ENCODE results near the gene INPPL1. TPM values are rescaled to one million over a fixed set of nuclear protein-coding genes. Genes with fewer than 3 reads are reported as not detected.
"Not testable (repeated sequence)": the region's sequence is repeated elsewhere in the genome, so short reads cannot be mapped to it uniquely, and the experiment has no call there.

INPPL1 gene, protein sequence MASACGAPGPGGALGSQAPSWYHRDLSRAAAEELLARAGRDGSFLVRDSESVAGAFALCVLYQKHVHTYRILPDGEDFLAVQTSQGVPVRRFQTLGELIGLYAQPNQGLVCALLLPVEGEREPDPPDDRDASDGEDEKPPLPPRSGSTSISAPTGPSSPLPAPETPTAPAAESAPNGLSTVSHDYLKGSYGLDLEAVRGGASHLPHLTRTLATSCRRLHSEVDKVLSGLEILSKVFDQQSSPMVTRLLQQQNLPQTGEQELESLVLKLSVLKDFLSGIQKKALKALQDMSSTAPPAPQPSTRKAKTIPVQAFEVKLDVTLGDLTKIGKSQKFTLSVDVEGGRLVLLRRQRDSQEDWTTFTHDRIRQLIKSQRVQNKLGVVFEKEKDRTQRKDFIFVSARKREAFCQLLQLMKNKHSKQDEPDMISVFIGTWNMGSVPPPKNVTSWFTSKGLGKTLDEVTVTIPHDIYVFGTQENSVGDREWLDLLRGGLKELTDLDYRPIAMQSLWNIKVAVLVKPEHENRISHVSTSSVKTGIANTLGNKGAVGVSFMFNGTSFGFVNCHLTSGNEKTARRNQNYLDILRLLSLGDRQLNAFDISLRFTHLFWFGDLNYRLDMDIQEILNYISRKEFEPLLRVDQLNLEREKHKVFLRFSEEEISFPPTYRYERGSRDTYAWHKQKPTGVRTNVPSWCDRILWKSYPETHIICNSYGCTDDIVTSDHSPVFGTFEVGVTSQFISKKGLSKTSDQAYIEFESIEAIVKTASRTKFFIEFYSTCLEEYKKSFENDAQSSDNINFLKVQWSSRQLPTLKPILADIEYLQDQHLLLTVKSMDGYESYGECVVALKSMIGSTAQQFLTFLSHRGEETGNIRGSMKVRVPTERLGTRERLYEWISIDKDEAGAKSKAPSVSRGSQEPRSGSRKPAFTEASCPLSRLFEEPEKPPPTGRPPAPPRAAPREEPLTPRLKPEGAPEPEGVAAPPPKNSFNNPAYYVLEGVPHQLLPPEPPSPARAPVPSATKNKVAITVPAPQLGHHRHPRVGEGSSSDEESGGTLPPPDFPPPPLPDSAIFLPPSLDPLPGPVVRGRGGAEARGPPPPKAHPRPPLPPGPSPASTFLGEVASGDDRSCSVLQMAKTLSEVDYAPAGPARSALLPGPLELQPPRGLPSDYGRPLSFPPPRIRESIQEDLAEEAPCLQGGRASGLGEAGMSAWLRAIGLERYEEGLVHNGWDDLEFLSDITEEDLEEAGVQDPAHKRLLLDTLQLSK
- total RNA-seq (2014; rRNA removed; shearing (Covaris generic); ENCODE audit: low replicate concordance) = 73.6 and 83.9 TPM in 2 replicates

DNA sequence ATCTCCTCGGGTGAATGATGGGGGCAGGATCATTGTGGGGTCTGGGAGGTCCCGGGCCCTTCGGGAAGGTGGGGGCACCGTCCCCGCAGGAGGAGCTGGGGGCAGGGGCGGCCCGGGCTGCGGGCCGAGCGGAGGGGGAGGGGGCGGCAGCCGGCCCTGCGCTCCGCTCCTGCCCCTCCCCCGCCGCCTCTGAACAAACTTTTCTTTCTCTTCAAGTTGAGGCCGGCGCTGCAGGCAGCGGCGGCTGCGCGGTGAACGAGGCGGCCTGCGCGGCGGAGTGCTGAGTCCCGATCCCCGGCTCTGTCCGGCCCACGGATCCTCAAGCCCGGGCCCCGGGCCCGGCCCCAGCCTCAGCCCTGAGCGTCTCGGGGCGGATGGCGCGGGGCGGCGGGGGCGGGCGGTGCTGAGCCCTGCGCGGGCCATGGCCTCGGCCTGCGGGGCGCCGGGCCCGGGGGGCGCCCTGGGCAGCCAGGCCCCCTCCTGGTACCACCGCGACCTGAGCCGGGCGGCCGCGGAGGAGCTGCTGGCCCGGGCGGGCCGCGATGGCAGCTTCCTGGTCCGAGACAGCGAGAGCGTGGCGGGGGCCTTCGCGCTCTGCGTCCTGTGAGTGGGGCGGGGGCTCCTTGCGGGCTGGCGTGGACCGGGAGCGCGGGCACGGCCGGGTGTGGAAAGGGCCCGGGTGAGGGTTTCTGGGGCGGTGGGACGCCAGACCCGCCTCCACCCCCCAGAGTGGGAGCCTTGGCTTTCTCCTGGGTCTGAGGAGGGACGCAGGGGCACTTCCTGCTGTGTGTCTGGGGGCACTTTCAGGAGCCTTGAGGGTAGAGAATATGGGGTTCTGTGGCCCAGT, at the start of gene INPPL1:
TSS of gene INPPL1 (plus strand) at position 204 of the 847 bp plus-strand sequence. CDS start at position 422, 218 bp downstream.
- Histone ChIP-seq H3K4me2 (ENCODE audit: low read depth, low read length, poor library complexity, severe bottlenecking) (peak within 1 kb of the TSS; percentile 100), H3K4me1 (ENCODE audit: low read length) (peaks cover 39% of the 10 kb centered on the region), H3K9ac (ENCODE audit: low read length) (peak within 1 kb of the TSS; percentile 97), H3K4me3 (ENCODE audit: low read length) (peak within 1 kb of the TSS; percentile 99), H3K27ac (ENCODE audit: low read length) (peak within 1 kb of the TSS; percentile 89), H3K9me2 (replicated peaks; ENCODE audit: insufficient read depth, low read length) (no peaks in the 10 kb centered on the region), H3K36me3 (ENCODE audit: insufficient read depth, low read length) (no peaks in the 10 kb centered on the region; the same call in 1 of the 2 replicates), H3K79me2 (ENCODE audit: low read length) (peaks cover 26% of the 10 kb centered on the region), H3K27me3 (ENCODE audit: low read length) (no peaks in the 10 kb centered on the region), H4K20me1 (ENCODE audit: insufficient read depth, low read depth, low read length) (no peaks in the 10 kb centered on the region), H3K9me3 (ENCODE audit: low read length) (no peaks in the 10 kb centered on the region), H2AFZ (ENCODE audit: low read length) (peak within 1 kb of the TSS; percentile 92; the same call in 1 of the 2 replicates)
- DNase-seq = peak; percentile 80

DNA sequence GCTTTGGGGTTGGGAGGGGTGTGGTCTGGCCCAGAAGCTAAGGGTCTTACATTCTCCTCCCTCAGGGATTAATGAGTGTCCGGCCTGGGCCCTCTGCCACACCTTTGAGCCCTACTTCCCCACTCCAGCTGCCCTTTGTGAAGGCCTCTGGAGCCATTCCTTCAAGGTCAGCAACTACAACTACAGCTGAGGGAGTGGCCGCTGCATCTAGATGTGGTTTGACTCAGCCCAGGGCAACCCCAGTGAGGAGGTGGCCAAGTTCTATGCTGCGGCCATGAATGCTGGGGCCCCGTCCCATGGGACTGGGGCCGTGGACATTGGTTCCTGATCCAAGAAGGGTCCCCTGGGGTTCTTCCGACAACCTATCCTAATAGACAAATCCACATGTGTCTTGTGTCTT, 46.9 kb upstream of the INPPL1 start:
- Histone ChIP-seq H3K9me3 (ENCODE audit: low read length) (no peaks in the 10 kb centered on the region), H4K20me1 (ENCODE audit: insufficient read depth, low read depth, low read length) (no peaks in the 10 kb centered on the region), H3K4me2 (ENCODE audit: low read depth, low read length, poor library complexity, severe bottlenecking) (no peak overlapping the region), H3K27me3 (ENCODE audit: low read length) (no peaks in the 10 kb centered on the region), H3K9ac (ENCODE audit: low read length) (no peak overlapping the region), H3K36me3 (ENCODE audit: insufficient read depth, low read length) (no peaks in the 10 kb centered on the region), H3K27ac (ENCODE audit: low read length) (no peak overlapping the region), H3K4me3 (ENCODE audit: low read length) (no peak overlapping the region), H3K9me2 (replicated peaks; ENCODE audit: insufficient read depth, low read length) (no peaks in the 10 kb centered on the region), H3K4me1 (ENCODE audit: low read length) (no peaks in the 10 kb centered on the region), H3K79me2 (ENCODE audit: low read length) (no peaks in the 10 kb centered on the region), H2AFZ (ENCODE audit: low read length) (no peak overlapping the region)
- DNase-seq = no peak

DNA sequence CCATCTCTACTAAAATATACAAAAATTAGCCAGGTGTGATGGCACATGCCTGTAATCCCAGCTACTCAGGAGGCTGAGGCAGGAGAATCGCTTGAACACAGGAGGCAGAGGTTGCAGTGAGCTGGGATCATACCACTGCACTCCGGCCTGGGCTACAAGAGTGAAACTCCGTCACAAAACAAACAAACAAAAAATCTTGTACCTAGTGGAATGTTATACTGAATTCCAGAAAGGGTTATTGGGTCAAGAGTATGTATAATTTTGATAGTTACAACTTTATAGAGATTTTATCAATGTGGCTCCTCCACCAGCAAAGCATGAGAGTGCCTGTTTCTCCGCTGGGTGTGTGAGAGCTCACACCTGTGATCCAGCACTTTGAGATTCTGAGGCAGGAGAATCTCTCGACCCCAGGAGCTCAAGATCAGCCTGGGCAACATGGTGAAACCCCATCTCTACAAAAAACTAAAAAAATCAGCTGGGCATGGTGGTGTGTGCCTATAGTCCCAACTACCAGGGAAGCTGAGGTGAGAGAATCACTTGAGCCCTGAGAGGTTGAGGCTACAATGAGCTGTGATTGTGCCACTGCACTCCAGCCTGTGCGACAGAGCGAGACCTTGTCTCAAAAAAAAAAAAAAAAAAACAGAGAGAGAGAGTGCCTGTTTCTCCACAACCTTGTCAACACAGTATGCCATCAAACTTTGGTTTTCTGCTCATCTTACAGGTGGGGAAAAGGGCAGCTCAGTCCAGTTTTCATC, 45.3 kb upstream of the INPPL1 start:
- DNase-seq = no peak
- H3K4me3 ChIP-seq (ENCODE audit: low read length) = no peak overlapping the region
- H3K27ac ChIP-seq (ENCODE audit: low read length) = no peak overlapping the region
- H3K79me2 ChIP-seq (ENCODE audit: low read length) = no peaks in the 10 kb centered on the region
- no peaks in the 10 kb centered on the region for H3K27me3 ChIP-seq (ENCODE audit: low read length)
- no peaks in the 10 kb centered on the region for H3K9me2 ChIP-seq (replicated peaks; ENCODE audit: insufficient read depth, low read length)
- no peaks in the 10 kb centered on the region for H3K4me1 ChIP-seq (ENCODE audit: low read length)
- H3K9me3 ChIP-seq (ENCODE audit: low read length) = no peaks in the 10 kb centered on the region
- no peaks in the 10 kb centered on the region for H3K36me3 ChIP-seq (ENCODE audit: insufficient read depth, low read length)
- H3K9ac ChIP-seq (ENCODE audit: low read length) = no peak overlapping the region
- H4K20me1 ChIP-seq (ENCODE audit: insufficient read depth, low read depth, low read length) = no peaks in the 10 kb centered on the region
- no peak overlapping the region for H3K4me2 ChIP-seq (ENCODE audit: low read depth, low read length, poor library complexity, severe bottlenecking)
- H2AFZ ChIP-seq (ENCODE audit: low read length) = no peak overlapping the region

- no peaks in the 10 kb centered on the region for H3K36me3 ChIP-seq (ENCODE audit: insufficient read depth, low read length)
- no peak overlapping the region for H3K27ac ChIP-seq (ENCODE audit: low read length)
- H3K27me3 ChIP-seq (ENCODE audit: low read length) = no peaks in the 10 kb centered on the region
- no peaks in the 10 kb centered on the region for H3K9me3 ChIP-seq (ENCODE audit: low read length)
- H2AFZ ChIP-seq (ENCODE audit: low read length) = no peak overlapping the region
- H3K79me2 ChIP-seq (ENCODE audit: low read length) = no peaks in the 10 kb centered on the region
- no peak overlapping the region for H3K4me3 ChIP-seq (ENCODE audit: low read length)
- H3K4me2 ChIP-seq (ENCODE audit: low read depth, low read length, poor library complexity, severe bottlenecking) = no peak overlapping the region
- DNase-seq = no peak
- H3K9me2 ChIP-seq (replicated peaks; ENCODE audit: insufficient read depth, low read length) = no peaks in the 10 kb centered on the region
- no peaks in the 10 kb centered on the region for H3K4me1 ChIP-seq (ENCODE audit: low read length)
- no peaks in the 10 kb centered on the region for H4K20me1 ChIP-seq (ENCODE audit: insufficient read depth, low read depth, low read length)
- no peak overlapping the region for H3K9ac ChIP-seq (ENCODE audit: low read length)
Observed at GRCh38 chr11:72179804-72180396, 44.7 kb upstream of the INPPL1 start.

- not testable (repeated sequence) for H3K27me3 ChIP-seq (ENCODE audit: low read length); H3K27ac ChIP-seq (ENCODE audit: low read length); H3K4me3 ChIP-seq (ENCODE audit: low read length); H3K4me1 ChIP-seq (ENCODE audit: low read length); H3K36me3 ChIP-seq (ENCODE audit: insufficient read depth, low read length); H4K20me1 ChIP-seq (ENCODE audit: insufficient read depth, low read depth, low read length); H2AFZ ChIP-seq (ENCODE audit: low read length); DNase-seq; H3K9me2 ChIP-seq (replicated peaks; ENCODE audit: insufficient read depth, low read length); H3K4me2 ChIP-seq (ENCODE audit: low read depth, low read length, poor library complexity, severe bottlenecking); H3K9me3 ChIP-seq (ENCODE audit: low read length); H3K79me2 ChIP-seq (ENCODE audit: low read length); H3K9ac ChIP-seq (ENCODE audit: low read length)
Observed at GRCh38 chr11:72180892-72181552, 43.5 kb upstream of the INPPL1 start.

DNA sequence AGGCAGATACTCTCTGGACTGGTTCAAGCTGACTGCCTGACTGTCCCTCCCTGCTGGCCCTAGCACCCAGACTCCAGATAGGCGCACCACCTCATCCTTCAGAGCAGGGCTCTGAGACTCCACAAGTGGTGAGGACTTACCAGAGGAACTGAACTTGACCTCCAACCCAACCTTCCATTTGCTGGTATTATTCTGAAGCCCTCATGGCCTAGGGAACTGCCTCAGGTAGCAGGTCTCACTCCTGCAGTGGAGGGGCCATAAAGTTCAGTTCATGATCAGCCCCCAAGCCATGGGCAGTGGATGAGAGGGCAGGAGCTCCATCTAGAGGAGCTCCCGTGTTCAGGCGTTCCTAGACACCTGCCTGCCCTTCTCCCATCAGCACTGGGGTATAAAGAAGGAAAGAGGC, 43.0 kb upstream of the INPPL1 start:
- not testable (repeated sequence) for H3K9me2 ChIP-seq (replicated peaks; ENCODE audit: insufficient read depth, low read length); H3K4me2 ChIP-seq (ENCODE audit: low read depth, low read length, poor library complexity, severe bottlenecking); H3K4me3 ChIP-seq (ENCODE audit: low read length); H3K27ac ChIP-seq (ENCODE audit: low read length); H3K36me3 ChIP-seq (ENCODE audit: insufficient read depth, low read length); H2AFZ ChIP-seq (ENCODE audit: low read length); H4K20me1 ChIP-seq (ENCODE audit: insufficient read depth, low read depth, low read length); H3K27me3 ChIP-seq (ENCODE audit: low read length); H3K4me1 ChIP-seq (ENCODE audit: low read length); H3K9me3 ChIP-seq (ENCODE audit: low read length); H3K9ac ChIP-seq (ENCODE audit: low read length); H3K79me2 ChIP-seq (ENCODE audit: low read length)
- peak; percentile 46 for DNase-seq

Measured in Karpas-422 (cell line).